ENCODE data around the gene GAK. TPM values are rescaled to one million over a fixed set of nuclear protein-coding genes. Genes with fewer than 3 reads are reported as not detected.

Gene GAK
- polyA plus RNA-seq, 1 of the 3 experiments (the other 2 are of a cell fraction), result 35.9 TPM

GRCh38 chr4:899556-899906 lies 32.6 kb downstream of the GAK start:
- H3K9ac ChIP-seq, result no peak overlapping the region
- H3K4me1 ChIP-seq (ENCODE audit: control insufficient read depth in 1 of 2, insufficient read depth in 2 of 2, low read depth in 1 of 2, low read length in 1 of 2), result no peaks in the 10 kb centered on the region
- no peaks in the 10 kb centered on the region for H3K9me2 ChIP-seq
- H3K27me3 ChIP-seq (ENCODE audit: insufficient read depth), result no peaks in the 10 kb centered on the region
- H3K36me3 ChIP-seq (replicated peaks in 1 of 2; ENCODE audit: control insufficient read depth in 1 of 2, insufficient read depth in 2 of 2, low read length in 1 of 2), result peaks cover 0 to 35% of the 10 kb centered on the region in 2 experiments
- 80% methylated on average over 6 of the region's 12 CpGs for WGBS (ENCODE audit: low lambda C conversion rate)
- CTCF ChIA-PET, result no interaction called here
- H3K79me2 ChIP-seq (ENCODE audit: insufficient read depth), result no peaks in the 10 kb centered on the region
- H3K4me3 ChIP-seq (ENCODE audit: low read depth in 2 of 2, low read length in 1 of 2), result no peak overlapping the region
- no peaks in the 10 kb centered on the region for H3F3A ChIP-seq (replicated peaks; ENCODE audit: insufficient read depth)
- H3K4me2 ChIP-seq, result no peak overlapping the region
- no peaks in the 10 kb centered on the region for H4K20me1 ChIP-seq (ENCODE audit: insufficient read depth)
- H3K9me3 ChIP-seq, result no peaks in the 10 kb centered on the region
- H3K27ac ChIP-seq (ENCODE audit: low read depth in 2 of 2, low read length in 1 of 2), result no peak overlapping the region
- DNase-seq, result no peak
- H2AFZ ChIP-seq (ENCODE audit: low read depth), result no peak overlapping the region
- TF ChIP-seq EP300 (IDR thresholded peaks at IDR 0.05; ENCODE audit: borderline replicate concordance in 1 of 2, low read depth in 1 of 2, low read length in 1 of 2), result no peak
- TF ChIP-seq MEF2A (IDR thresholded peaks at IDR 0.05; ENCODE audit: borderline replicate concordance, low read depth), result no peak
- TF ChIP-seq SMC3 (IDR thresholded peaks at IDR 0.05; ENCODE audit: low read depth, low read length), result no peak
- TF ChIP-seq RCOR1 (IDR thresholded peaks at IDR 0.05; ENCODE audit: low read length), result no peak
- TF ChIP-seq USF2 (IDR thresholded peaks at IDR 0.05; ENCODE audit: borderline replicate concordance, low read depth, low read length), result no peak
- TF ChIP-seq CHD2 (IDR thresholded peaks at IDR 0.05; ENCODE audit: low read length, partially characterized antibody), result no peak
- POLR2A ChIA-PET, result no interaction called here

GRCh38 chr4:898869-899555 lies 33.1 kb downstream of the GAK start:
- POLR2A ChIA-PET, result no interaction called here

More at GRCh38 chr4:898869-899555, 33.1 kb downstream of the GAK start:
- no peaks in the 10 kb centered on the region for H3K27me3 ChIP-seq (ENCODE audit: insufficient read depth)
- no peaks in the 10 kb centered on the region for H3K4me1 ChIP-seq (ENCODE audit: control insufficient read depth in 1 of 2, insufficient read depth in 2 of 2, low read depth in 1 of 2, low read length in 1 of 2)
- TF ChIP-seq TAF1 (IDR thresholded peaks at IDR 0.05; ENCODE audit: borderline replicate concordance, low read depth, low read length) (no peak), GABPA (IDR thresholded peaks at IDR 0.05; ENCODE audit: low read depth) (no peak), POLR2AphosphoS5 (IDR thresholded peaks at IDR 0.05; ENCODE audit: low read depth, low read length) (no peak), MAX (IDR thresholded peaks at IDR 0.05; ENCODE audit: low read depth) (no peak), RAD21 (IDR thresholded peaks at IDR 0.05; ENCODE audit: low read length) (no peak), ZBTB33 (IDR thresholded peaks at IDR 0.05; ENCODE audit: borderline replicate concordance, low read depth) (no peak), RXRA (IDR thresholded peaks at IDR 0.05; ENCODE audit: borderline replicate concordance, low read depth) (no peak), NRF1 (IDR thresholded peaks at IDR 0.05; ENCODE audit: low read depth, low read length) (no peak), RCOR1 (IDR thresholded peaks at IDR 0.05; ENCODE audit: low read length) (no peak), JUND (IDR thresholded peaks at IDR 0.05) (no peak), MXI1 (IDR thresholded peaks at IDR 0.05; ENCODE audit: low read depth, low read length) (no peak), SIN3A (IDR thresholded peaks at IDR 0.05; ENCODE audit: borderline replicate concordance, low read depth, low read length) (no peak), FOSL2 (IDR thresholded peaks at IDR 0.05; ENCODE audit: borderline replicate concordance, low read depth) (no peak), EP300 (IDR thresholded peaks at IDR 0.05; ENCODE audit: borderline replicate concordance in 1 of 2, low read depth in 1 of 2, low read length in 1 of 2) (no peak), CTCF (IDR thresholded peaks at IDR 0.05) (no peak), GATA2 (CRISPR knock-in tag; IDR thresholded peaks at IDR 0.05) (no peak), TEAD4 (IDR thresholded peaks at IDR 0.05; ENCODE audit: borderline replicate concordance, insufficient read depth) (no peak)
- no peak overlapping the region for H3K9ac ChIP-seq
- no peak overlapping the region for H3K4me3 ChIP-seq (ENCODE audit: low read depth in 2 of 2, low read length in 1 of 2)
- WGBS (ENCODE audit: low lambda C conversion rate), result 92% methylated on average over 10 of the region's 27 CpGs
- H3K27ac ChIP-seq (ENCODE audit: low read depth in 2 of 2, low read length in 1 of 2), result no peak overlapping the region
- H4K20me1 ChIP-seq (ENCODE audit: insufficient read depth), result no peaks in the 10 kb centered on the region
- no peaks in the 10 kb centered on the region for H3K9me3 ChIP-seq
- H3K79me2 ChIP-seq (ENCODE audit: insufficient read depth), result no peaks in the 10 kb centered on the region
- no peak overlapping the region for H2AFZ ChIP-seq (ENCODE audit: low read depth)
- H3K36me3 ChIP-seq (replicated peaks in 1 of 2; ENCODE audit: control insufficient read depth in 1 of 2, insufficient read depth in 2 of 2, low read length in 1 of 2), result peaks cover 0 to 35% of the 10 kb centered on the region in 2 experiments
- no peak overlapping the region for H3K4me2 ChIP-seq
- no peaks in the 10 kb centered on the region for H3F3A ChIP-seq (replicated peaks; ENCODE audit: insufficient read depth)
- DNase-seq, result no peak
- no peaks in the 10 kb centered on the region for H3K9me2 ChIP-seq
- CTCF ChIA-PET, result no interaction called here

Measured in SK-N-SH (cell line).